ENCODE results near the gene ZNF423.

The ZNF423 gene

DNA sequence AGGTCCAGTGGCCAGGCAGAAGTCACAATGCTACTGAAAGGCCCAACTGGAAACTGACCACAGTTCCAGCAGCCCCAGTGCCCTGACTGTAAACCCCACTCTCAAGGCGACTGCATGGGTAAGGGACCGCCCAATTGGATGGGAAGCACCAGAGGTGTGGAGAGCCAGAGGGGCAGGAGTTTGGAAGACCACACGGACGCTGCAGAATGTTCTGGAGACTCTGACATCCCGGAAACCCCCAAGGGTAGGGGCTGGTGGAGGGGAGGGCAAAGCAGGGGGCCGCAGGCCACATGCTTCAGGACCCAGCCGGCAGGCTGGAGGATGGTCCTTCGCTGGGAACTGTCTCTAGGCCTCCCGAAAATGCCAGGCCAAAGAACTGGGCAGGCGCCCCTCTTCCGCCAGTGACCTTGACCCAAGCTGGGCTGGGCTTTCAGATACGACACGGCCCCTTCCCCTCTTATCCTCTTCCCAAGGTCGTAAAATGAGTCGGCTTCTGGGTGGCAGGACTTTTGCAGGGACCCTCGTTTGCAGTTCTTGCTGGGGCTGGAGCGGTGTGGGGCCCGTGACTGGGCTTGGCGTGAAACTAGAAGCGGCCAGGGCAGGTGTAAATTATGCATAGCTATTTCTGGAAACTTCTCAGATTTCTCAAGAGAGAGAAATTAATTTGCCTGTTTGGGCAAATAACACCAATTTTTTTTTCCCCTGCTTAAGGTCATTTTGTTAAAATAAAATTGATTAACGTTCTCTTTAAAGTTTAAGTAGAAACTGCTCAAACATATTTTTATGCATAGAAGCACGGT is 372.1 kb downstream of the ZNF423 start:
- no peak for FAIRE-seq
- no peak for DNase-seq (ENCODE audit: low spot score)

- FAIRE-seq: no peak
Observed at GRCh38 chr16:49483251-49483650, 372.7 kb downstream of the ZNF423 start.

GRCh38 chr16:49482690-49483089 is 373.2 kb downstream of the ZNF423 start:
- FAIRE-seq: no peak

More at GRCh38 chr16:49483251-49483650, 372.7 kb downstream of the ZNF423 start:
- no peak for DNase-seq (ENCODE audit: low spot score)

DNA sequence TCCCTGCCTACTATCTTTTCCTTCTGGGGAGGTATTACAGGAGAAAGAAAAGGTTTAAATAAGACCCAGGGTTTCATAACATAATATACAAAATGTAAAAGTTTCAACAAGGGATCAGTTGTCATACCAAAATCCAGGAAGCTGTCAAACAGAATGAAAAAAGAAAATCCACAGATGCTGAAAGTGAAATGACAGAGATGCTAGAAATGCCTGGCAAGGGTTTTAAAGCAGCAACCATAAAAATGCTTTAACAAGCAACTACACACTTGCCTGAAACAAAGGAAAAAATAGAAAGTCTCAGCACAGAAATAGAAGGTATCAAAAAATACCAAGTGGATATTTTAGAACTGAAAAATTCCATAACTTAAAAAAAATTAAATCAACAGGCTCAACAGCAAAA is 377.3 kb downstream of the ZNF423 start:
- DNase-seq (ENCODE audit: low spot score) (no peak), FAIRE-seq (no peak)

More at GRCh38 chr16:49482690-49483089, 373.2 kb downstream of the ZNF423 start:
- no peak for DNase-seq (ENCODE audit: low spot score)

DNA sequence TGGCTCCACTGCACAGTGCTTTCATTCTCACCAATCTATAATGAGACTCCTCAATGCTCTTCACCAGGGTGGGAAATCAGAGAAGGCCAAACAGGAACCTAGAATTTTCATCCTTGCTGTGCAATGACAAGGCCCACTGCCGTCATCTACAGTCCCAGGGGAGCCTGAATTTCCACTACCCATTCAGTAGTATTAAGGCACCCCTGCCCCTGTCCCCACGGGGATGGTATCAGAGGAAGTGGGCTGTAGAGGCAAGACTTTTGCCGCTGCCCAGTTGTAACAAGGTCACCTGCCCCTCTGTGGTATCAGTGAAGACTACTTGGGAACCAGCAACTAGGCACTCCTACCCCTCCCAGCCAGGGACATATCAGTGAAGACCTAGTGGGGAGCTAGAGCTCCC is 377.8 kb downstream of the ZNF423 start:
- FAIRE-seq (no peak), DNase-seq (ENCODE audit: low spot score) (no peak)

DNA sequence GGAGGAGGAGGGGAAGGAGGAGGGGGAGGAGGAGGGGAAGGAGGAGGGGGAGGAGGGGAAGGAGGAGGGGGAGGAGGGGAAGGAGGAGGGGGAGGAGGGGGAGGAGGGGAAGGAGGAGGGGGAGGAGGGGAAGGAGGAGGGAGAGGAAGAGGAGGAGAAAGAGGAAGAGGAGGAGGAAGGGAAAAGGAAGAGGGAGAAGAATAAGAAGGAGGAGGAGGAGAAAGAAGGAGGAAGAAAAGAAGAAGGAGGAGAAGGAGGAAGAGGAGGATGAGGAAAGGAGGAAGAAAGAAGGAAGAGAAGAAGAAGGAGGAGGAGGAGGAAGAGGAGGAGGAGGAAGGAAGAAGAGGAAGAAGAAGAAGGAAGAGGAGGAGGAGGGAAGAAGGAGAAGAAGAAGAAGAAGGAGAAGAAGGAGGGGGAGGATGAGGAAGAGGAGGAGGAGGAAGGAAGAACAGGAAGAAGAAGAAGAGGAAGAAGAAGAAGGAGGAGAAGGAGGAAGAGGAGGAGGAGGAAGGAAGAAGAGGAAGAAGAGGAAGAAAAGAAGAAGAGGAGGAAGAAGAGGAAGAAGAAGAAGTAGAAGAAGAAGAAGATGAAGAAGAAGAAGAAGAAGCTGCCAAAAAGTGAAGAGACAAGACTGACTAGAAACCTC is 378.5 kb downstream of the ZNF423 start:
- DNase-seq (ENCODE audit: low spot score) (no peak), FAIRE-seq (no peak)

DNA sequence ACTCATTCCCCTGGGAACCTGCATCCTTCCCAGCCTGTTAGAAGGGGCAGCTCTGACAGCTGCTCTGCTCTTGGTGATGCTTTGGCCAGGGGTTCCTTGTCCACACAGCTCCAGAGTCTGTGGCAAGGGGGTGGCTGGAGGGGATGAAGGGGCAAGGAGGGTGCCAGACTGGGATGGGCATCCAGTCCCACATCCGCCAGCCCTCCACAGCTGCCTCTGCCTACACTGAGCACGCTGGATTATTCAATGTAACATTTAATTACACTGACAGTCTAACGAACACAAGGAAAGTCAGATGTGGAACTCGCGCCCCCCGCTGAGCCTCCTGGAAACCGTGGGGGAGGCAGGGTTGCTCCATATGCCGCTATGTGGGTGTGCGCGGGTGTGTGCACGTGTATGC is 381.2 kb downstream of the ZNF423 start:
- no peak for FAIRE-seq
- no peak for DNase-seq (ENCODE audit: low spot score)

DNA sequence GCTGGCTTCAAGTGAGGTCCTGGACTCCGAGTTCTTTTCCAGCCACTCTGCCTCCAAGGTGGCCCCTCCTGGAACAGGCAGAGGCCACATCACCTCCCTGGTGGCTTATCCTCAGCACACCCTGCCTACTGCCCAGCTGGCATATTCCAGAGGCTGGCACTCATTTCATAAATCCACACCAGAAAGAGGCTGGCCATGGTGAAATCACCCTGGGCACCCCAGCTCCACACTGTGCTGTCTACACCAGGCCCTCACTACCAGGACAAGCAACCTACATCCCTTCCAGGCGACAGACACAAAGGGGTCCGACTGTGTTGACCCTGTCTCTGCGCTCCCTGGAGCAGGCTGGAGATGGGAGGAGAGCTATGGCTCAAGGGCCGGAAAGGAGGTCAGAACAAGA is 382.1 kb downstream of the ZNF423 start:
- FAIRE-seq (no peak), DNase-seq (ENCODE audit: low spot score) (no peak)

DNA sequence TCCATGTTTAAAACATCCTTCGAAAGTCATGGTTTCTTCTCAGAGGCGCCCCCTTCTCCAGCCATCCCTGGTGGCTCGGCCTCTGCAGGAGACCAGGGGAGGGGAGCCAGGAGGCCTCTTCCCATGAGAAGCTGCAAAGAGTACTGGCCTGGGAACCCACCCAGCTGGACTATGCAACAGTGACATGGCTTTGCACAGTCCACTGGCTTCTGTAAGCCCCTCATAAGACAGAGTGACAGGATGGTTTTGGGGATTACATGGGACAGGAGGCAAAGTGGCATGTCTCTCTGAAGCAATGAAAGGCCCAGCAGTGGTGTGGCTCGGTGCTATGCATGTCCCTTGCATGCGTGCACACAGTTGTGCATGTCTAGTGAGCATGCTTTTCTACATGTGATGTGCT is 382.8 kb downstream of the ZNF423 start:
- no peak for FAIRE-seq

DNA sequence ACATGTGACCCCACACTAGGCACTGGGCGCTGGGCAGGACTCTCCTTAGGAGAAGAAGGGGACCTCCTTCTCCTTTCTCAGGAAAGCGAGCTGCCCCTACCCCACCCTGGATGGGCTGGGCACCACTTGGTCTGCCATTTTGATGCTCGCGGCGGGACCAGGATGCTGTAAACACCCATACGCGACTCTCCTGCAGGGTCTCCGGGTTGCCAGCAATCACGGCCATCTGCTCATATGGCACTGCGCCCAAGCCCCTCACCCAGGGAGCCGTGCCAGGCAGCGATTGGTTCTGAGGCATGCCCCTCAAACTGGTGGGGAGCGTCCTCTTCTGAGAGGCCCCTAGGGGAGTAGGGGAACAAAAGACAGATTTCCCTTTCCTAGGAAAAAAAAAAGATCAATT is 383.3 kb downstream of the ZNF423 start:
- DNase-seq (ENCODE audit: low spot score) (no peak), FAIRE-seq (no peak)

More for the DNA sequence above, 382.8 kb downstream of the ZNF423 start:
- no peak for DNase-seq (ENCODE audit: low spot score)

GRCh38 chr16:49471038-49471727 is 384.7 kb downstream of the ZNF423 start:
- DNase-seq (ENCODE audit: low spot score) (no peak), FAIRE-seq (no peak)

DNA sequence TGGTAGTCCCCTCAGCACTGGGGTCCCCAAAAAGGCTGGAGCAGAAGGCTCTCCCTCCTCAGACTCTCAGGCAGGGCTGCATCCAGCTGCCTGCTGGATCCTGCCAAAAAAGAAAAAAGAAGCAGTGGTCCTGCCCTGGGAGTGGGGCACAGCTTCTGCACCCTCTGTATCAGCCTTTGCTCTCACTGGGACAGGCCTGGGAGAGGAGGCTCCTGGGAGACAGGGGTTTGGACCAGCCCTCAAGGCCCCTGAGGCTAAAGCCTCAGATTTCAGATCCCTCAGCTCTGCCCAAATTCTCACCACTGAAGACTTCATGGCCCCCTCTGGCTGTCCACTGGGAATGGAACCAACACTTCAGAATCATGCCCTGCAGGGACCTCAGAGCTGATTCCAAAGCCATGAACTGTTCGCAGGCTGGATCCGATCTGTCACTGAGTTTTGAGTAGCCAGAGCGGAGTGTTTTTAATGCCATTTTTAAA is 385.4 kb downstream of the ZNF423 start:
- no peak for DNase-seq (ENCODE audit: low spot score)
- FAIRE-seq: no peak

DNA sequence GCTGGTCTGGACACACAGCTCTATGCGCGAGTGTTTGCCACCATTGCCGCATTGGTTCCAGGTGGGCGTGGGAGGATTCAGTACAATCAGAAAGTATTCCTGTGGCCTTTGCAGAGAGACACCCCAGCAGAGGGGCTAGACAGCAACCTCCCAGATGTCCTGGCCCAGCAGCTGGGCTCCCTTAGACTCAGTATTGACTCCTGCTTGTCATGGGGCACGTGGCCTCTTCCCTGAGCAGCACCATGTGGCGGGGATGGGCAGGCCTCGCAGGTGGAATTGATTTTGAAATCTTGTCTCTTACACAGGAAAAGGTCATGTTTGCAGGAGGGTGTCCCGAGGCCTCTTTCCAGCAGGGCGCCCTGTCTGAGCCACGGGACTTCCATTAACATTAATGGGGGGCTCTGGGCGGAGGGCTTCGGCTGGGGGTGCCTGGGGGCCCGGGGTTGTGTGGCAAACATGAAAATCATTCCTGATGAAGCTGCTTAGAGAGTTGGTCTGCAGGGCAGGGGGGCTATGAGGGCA is 385.9 kb downstream of the ZNF423 start:
- DNase-seq (ENCODE audit: low spot score): no peak
- no peak for FAIRE-seq

DNA sequence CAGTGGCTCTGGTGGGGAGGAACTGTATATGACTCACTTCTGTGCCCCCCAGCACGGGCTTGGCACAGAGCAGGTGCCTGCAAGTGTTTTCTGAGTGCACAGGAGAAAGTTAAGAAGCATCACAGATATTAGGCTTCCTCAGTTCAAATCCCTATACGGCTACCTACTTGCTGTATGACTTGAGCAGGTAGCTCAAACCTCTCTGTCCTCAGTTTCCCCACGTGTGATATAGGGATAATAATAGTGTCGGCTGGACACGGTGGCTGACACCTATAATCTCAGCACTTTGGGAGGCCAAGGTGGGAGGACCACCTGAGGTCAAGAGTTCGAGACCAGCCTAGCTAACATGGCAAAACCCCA is 386.6 kb downstream of the ZNF423 start:
- DNase-seq (ENCODE audit: low spot score) (no peak), FAIRE-seq (no peak)

GRCh38 chr16:49468611-49469310 is 387.2 kb downstream of the ZNF423 start:
- no peak for DNase-seq (ENCODE audit: low spot score)

GRCh38 chr16:49467540-49468372 is 388.2 kb downstream of the ZNF423 start:
- DNase-seq (ENCODE audit: low spot score) (no peak), FAIRE-seq (no peak)

More at GRCh38 chr16:49468611-49469310, 387.2 kb downstream of the ZNF423 start:
- FAIRE-seq: no peak

GRCh38 chr16:49466881-49467280 is 389.0 kb downstream of the ZNF423 start:
- FAIRE-seq: no peak

GRCh38 chr16:49466529-49466831 is 389.4 kb downstream of the ZNF423 start:
- FAIRE-seq: no peak
- no peak for DNase-seq (ENCODE audit: low spot score)

More at GRCh38 chr16:49466881-49467280, 389.0 kb downstream of the ZNF423 start:
- no peak for DNase-seq (ENCODE audit: low spot score)

DNA sequence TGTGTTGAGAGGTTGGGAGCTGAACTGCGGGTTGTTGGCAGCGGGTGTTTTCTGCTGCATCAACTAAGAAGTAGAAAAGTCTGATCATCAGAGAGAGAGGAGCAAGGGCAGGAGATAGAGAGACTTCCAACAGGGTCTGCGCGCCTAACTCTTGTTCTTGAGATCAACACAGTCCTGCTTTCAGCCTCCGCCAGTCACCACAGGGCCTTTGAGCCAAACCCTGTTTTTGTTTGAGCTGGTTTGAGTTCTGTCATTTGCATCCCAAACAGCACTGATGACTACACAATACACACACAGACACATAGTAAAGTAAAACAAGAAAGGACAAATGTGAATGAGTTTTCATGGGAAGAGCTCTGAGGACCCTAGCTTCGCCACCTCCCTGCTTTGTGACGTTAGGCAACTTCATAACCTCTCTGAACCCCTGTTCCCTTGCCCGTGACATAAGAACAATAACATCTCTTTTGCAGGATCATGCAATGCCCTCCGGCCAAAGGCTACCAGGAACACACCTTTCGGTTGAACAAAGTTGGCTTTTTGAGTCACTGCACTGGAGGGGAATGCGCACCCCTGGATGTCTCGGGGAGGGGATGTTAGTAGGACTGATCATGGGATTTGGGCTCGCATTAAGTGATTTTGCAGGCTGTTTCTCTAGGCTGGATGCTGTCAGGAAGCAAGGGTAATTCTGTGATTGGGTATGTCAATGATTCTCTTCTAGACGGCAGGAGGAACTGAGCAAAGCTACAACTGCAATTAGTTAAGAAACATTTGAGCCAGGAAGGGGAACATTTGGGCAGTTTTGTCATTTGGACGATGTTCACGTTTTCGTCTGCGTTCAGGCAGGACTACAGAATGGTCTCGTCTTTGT is 390.0 kb downstream of the ZNF423 start:
- DNase-seq (ENCODE audit: low spot score) (no peak), FAIRE-seq (no peak)
